Suprapubic skin (tissue), 4 donors: Measurements from ENCODE around the gene ADK. TPM values are rescaled to one million over a fixed set of nuclear protein-coding genes. Genes with fewer than 3 reads are reported as not detected.

Source experiments
- DNase-seq, 2 donors: peaks; one replicate each; pipeline ENCODE4 v3.0.0-alpha.2; 2019; ENCODE audit warnings: low spot score in 2 of 2
- H3K27ac ChIP-seq: fragments of 200-600 bp; sonication (generic); one replicate; pipeline ENCODE4 v1.5.1; 2019
- H3K27me3 ChIP-seq: fragments of 200-600 bp; sonication (generic); one replicate; pipeline ENCODE4 v1.5.1; 2019
- H3K36me3 ChIP-seq: fragments of 200-600 bp; sonication (generic); one replicate; pipeline ENCODE4 v1.5.1; 2019
- H3K4me1 ChIP-seq: fragments of 200-600 bp; sonication (generic); one replicate; pipeline ENCODE4 v1.5.1; 2019
- H3K4me3 ChIP-seq: fragments of 200-600 bp; sonication (generic); one replicate; pipeline ENCODE4 v1.5.1; 2019; ENCODE audit warnings: mild to moderate bottlenecking
- H3K9me3 ChIP-seq: fragments of 200-600 bp; sonication (generic); one replicate; pipeline ENCODE4 v1.5.1; 2019
- EP300 ChIP-seq: sonication (generic); formaldehyde crosslinking; IDR thresholded peaks from one replicate; pipeline ENCODE4 v1.6.1; 2017; ENCODE audit warnings: antibody characterized with exemption
- POLR2A ChIP-seq, 2 donors: fragments of 450-650 bp; IDR thresholded peaks; one replicate each; pipeline ENCODE4 v1.6.1; 2017; ENCODE audit warnings: antibody characterized with exemption in 2 of 2, mild to moderate bottlenecking in 2 of 2, moderate library complexity in 2 of 2
- POLR2AphosphoS5 ChIP-seq, 3 donors: sonication (generic); formaldehyde crosslinking; IDR thresholded peaks; one replicate each; pipeline ENCODE4 v1.6.1; 2017; ENCODE audit warnings: antibody characterized with exemption in 3 of 3
- WGBS: methylation state at CpG from one replicate; pipeline ENCODE4 v1.1.5; 2018; 5-methylcytosine and 5-hydroxymethylcytosine counted together
- total RNA-seq, 4 donors: library from RNA; depleted of rRNA; stranded (reverse); fragments of >200 nt; gene quantifications; one replicate each; pipeline ENCODE4 v1.1.0, GENCODE V29; 2016
- TF ChIP-seq, protein P1 (sequence below), 2 donors: fragments of 200-600 bp in 1 of 2; fragments of 450-650 bp in 1 of 2; sonication (generic) in 1 of 2; IDR thresholded peaks; one replicate each; pipeline ENCODE4 v1.5.1; 2016 to 2019; ENCODE audit warnings: antibody characterized with exemption in 2 of 2, mild to moderate bottlenecking in 1 of 2, moderate library complexity in 1 of 2

The ADK gene
- total RNA-seq, 4 donors from 2014 or later, result 33.0 to 57.3 (median 48.0) TPM

DNA sequence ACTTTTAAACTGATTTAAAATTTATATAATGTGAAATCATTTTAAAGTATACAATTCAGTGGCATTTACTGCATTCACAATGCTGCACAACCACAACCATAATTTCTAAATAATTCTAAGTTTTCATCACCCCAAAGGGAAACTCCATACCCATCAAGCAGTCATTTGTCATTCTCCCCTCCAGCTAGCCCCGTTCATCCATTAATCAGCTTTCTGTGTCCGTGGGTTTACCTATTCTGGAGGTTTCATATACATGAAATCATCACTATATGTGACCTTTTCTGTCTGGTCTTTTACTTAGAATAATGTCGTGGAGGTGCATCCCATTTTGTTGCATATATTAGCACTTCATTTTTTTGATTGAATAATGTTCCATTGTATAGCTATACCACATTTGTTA is 214.1 kb downstream of the ADK start:
- DNase-seq, result no peak
- no peak for TF ChIP-seq POLR2A (IDR thresholded peaks at IDR 0.05)
- TF ChIP-seq, protein P1, sequence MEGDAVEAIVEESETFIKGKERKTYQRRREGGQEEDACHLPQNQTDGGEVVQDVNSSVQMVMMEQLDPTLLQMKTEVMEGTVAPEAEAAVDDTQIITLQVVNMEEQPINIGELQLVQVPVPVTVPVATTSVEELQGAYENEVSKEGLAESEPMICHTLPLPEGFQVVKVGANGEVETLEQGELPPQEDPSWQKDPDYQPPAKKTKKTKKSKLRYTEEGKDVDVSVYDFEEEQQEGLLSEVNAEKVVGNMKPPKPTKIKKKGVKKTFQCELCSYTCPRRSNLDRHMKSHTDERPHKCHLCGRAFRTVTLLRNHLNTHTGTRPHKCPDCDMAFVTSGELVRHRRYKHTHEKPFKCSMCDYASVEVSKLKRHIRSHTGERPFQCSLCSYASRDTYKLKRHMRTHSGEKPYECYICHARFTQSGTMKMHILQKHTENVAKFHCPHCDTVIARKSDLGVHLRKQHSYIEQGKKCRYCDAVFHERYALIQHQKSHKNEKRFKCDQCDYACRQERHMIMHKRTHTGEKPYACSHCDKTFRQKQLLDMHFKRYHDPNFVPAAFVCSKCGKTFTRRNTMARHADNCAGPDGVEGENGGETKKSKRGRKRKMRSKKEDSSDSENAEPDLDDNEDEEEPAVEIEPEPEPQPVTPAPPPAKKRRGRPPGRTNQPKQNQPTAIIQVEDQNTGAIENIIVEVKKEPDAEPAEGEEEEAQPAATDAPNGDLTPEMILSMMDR (IDR thresholded peaks at IDR 0.05), result no peak
- H3K4me1 ChIP-seq, result no peaks in the 10 kb centered on the region
- WGBS, result 82% methylated on average over 3 of the region's 3 CpGs
- H3K27me3 ChIP-seq, result no peaks in the 10 kb centered on the region
- H3K36me3 ChIP-seq, result peaks cover 22% of the 10 kb centered on the region
- H3K27ac ChIP-seq, result no peak overlapping the region
- H3K9me3 ChIP-seq, result peaks cover 13% of the 10 kb centered on the region
- no peak overlapping the region for H3K4me3 ChIP-seq

- Histone ChIP-seq H3K27ac (no peak overlapping the region), H3K4me1 (no peaks in the 10 kb centered on the region), H3K36me3 (peaks cover 3% of the 10 kb centered on the region), H3K9me3 (no peaks in the 10 kb centered on the region), H3K27me3 (no peaks in the 10 kb centered on the region), H3K4me3 (no peak overlapping the region)
- 92% methylated on average over 7 of the region's 7 CpGs for WGBS
- no peak for DNase-seq
- TF ChIP-seq, protein P1 (IDR thresholded peaks at IDR 0.05), result no peak
- TF ChIP-seq POLR2AphosphoS5 (IDR thresholded peaks at IDR 0.05), result no peak
- TF ChIP-seq POLR2A (IDR thresholded peaks at IDR 0.05), result no peak
- TF ChIP-seq EP300, result no peak
Observed at GRCh38 chr10:74371696-74372095, 220.7 kb downstream of the ADK start.

GRCh38 chr10:74373059-74373458 is 222.0 kb downstream of the ADK start:
- WGBS, result 97% methylated on average over 1 of the region's 1 CpG
- TF ChIP-seq POLR2AphosphoS5 (IDR thresholded peaks at IDR 0.05), result no peak
- no peak for TF ChIP-seq EP300
- TF ChIP-seq, protein P1 (IDR thresholded peaks at IDR 0.05), result no peak
- no peak for TF ChIP-seq POLR2A (IDR thresholded peaks at IDR 0.05)
- Histone ChIP-seq H3K27me3 (no peaks in the 10 kb centered on the region), H3K36me3 (peaks cover 3% of the 10 kb centered on the region), H3K4me3 (no peak overlapping the region), H3K27ac (no peak overlapping the region), H3K9me3 (no peaks in the 10 kb centered on the region), H3K4me1 (no peaks in the 10 kb centered on the region)
- no peak for DNase-seq

GRCh38 chr10:74377476-74377875 is 226.5 kb downstream of the ADK start:
- Histone ChIP-seq H3K4me3 (no peak overlapping the region), H3K9me3 (no peaks in the 10 kb centered on the region), H3K27ac (no peak overlapping the region), H3K4me1 (no peaks in the 10 kb centered on the region), H3K36me3 (no peaks in the 10 kb centered on the region), H3K27me3 (no peaks in the 10 kb centered on the region)
- TF ChIP-seq EP300, result no peak
- no peak for TF ChIP-seq POLR2AphosphoS5 (IDR thresholded peaks at IDR 0.05)
- TF ChIP-seq, protein P1 (IDR thresholded peaks at IDR 0.05), result no peak
- WGBS, result 88% methylated on average over 5 of the region's 5 CpGs
- no peak for DNase-seq

DNA sequence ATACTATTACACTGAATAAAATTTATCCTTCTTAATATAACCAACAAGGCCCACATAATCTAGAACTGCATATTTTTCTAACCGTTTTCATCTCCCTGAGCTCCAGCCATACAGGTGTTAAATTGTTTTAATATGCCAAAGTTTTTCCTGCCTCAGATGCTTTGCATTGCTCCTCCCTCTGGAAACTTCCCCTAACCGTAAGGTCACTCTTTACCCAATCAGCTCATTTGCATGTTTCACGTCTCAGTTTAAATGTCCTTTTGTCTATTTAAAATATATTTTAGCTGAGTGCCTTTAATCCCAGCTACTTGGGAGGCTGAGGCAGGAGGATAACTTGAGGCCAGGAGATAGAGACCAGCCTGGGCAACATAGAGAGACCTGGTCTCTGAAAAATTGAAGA is 228.5 kb downstream of the ADK start:
- no peak overlapping the region for H3K4me3 ChIP-seq
- H3K9me3 ChIP-seq, result no peaks in the 10 kb centered on the region
- no peaks in the 10 kb centered on the region for H3K27me3 ChIP-seq
- H3K4me1 ChIP-seq, result no peaks in the 10 kb centered on the region
- no peak for DNase-seq
- TF ChIP-seq POLR2AphosphoS5 (IDR thresholded peaks at IDR 0.05), result no peak
- TF ChIP-seq, protein P1 (IDR thresholded peaks at IDR 0.05), result no peak
- TF ChIP-seq EP300, result no peak
- no peak for TF ChIP-seq POLR2A (IDR thresholded peaks at IDR 0.05)
- no peak overlapping the region for H3K27ac ChIP-seq
- no peaks in the 10 kb centered on the region for H3K36me3 ChIP-seq
- 86% methylated on average over 3 of the region's 3 CpGs for WGBS
